Inflammatory macrophage treated with lipopolysaccharide for 1 hour (primary cell): ENCODE measurements around the gene ABR.
"Not testable (repeated sequence)": the region's sequence is repeated elsewhere in the genome, so short reads cannot be mapped to it uniquely, and the experiment has no call there.

ENCODE experiments used
- DNase-seq, 2 donors: peaks; one replicate each; pipeline ENCODE4 v3.0.0-alpha.2; 2020 to 2022

Gene ABR

GRCh38 chr17:1201132-1201702 lies 21.4 kb upstream of the ABR start:
- DNase-seq = no peak

DNA sequence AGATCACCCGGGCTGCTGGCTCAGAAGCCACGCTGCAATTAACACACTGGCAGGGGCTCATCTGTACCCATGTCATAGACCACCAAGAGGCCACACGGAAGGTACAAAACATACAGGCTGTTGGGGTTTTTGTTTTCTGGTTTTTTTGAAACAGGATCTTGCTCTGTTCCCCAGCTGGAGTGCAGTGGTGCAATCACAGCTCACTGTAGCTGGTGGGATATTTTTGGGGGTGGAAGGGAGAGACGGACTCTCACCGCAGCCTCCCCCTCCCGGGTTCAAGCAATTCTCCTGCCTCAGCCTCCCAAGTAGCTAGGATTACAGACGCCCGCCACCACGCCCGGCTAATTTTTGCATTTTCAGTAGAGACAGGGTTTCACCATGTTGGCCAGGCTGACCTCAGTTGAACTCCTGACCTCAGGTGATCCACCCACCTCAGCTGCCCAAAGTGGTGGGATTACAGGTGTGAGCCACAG lies 19.5 kb upstream of the ABR start:
- not testable (repeated sequence) for DNase-seq

DNA sequence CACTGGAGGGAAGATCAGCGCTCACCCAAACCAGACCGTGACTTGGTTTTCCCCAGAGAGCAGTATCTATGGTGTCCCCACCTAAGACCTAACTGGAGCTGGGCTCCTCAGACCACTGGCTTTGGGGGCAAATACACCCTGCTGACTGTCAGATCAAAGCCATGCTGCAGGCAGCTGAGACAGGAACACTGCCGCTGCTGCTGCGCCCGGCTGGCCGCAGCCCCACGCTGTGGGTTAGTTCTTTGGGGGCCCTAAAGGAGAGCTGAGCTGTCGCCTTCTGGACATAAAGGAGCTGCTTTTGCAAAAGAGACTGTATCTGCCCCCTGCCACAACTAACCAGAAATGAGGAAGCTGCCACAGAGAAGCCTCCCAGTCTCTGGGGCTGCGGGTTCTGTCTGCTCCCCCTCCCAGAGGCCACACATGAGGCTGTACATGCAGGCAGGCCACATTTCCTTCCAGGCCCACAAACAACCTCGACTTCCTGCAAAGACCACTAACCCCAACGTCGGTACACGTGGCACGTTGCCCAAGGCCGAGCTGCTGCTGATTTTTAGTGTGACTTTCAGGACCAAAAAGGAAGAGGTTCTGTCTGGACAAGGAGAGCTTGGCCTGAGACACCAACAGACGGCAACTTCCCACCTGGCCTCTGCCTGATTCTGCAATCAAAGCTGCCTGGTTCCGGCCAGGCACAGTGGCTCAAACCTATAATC lies 18.2 kb upstream of the ABR start:
- peak; percentile 76 to 81 for DNase-seq

DNA sequence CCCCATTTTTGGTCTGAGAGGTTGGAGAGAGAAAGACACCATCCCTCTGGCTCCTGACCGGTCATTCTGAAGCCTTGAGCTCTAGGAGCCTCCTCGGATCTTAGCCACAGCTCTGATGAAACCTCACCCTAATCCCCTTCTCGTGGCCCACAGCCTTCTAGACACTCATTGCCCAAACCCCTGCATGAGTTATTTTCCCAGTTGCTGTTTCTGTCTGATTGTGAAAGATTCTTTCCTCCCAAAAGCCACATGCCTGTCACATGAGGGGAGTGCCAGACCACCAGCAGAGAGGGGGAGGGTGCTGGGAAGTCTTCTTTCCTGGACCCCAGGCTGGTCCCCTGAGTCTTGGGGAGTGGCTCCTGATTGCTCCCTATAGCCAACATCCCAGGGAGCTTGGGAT lies 17.6 kb upstream of the ABR start:
- peak; percentile 86 to 91 for DNase-seq

GRCh38 chr17:1196946-1197345 lies 17.2 kb upstream of the ABR start:
- DNase-seq = no peak

GRCh38 chr17:1192911-1193699 lies 13.3 kb upstream of the ABR start:
- no peak for DNase-seq

GRCh38 chr17:1190751-1191331 lies 11.1 kb upstream of the ABR start:
- no peak for DNase-seq

DNA sequence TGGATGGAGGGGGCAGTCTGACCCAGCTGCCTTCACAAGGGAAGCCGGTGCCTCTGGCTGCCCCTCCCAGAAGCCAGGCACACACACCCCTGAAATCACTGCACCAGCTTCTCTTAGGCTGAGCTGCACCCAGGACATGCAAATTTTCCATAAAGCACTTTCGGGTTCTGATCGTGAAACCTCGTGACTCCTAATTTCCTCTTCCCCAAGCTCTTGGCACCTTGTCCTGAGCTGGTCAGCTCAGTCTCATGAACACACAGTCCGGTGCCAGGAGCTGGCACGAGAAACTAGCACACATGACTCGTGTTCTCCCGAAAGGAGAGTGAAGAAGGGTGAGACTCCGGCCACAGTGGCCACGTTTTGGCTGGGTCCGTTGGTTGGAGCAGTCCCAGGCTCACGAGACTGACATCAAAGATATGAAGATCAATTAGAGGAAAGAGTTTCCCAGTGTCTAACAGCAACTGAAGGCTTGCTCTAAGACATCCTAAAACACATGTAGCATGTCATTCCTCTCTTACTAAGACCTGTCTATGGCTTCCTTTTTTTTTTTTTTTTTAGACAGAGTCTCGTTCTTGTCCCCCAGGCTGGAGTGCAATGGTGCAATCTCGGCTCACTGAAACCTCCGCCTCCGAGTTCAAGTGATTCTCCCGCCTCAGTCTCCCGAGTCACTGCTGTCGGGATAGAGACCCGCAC lies 9.2 kb upstream of the ABR start:
- peak; percentile 81 to 85 for DNase-seq

GRCh38 chr17:1186923-1187771 lies 7.4 kb upstream of the ABR start:
- peak; percentile 78 to 80 for DNase-seq

DNA sequence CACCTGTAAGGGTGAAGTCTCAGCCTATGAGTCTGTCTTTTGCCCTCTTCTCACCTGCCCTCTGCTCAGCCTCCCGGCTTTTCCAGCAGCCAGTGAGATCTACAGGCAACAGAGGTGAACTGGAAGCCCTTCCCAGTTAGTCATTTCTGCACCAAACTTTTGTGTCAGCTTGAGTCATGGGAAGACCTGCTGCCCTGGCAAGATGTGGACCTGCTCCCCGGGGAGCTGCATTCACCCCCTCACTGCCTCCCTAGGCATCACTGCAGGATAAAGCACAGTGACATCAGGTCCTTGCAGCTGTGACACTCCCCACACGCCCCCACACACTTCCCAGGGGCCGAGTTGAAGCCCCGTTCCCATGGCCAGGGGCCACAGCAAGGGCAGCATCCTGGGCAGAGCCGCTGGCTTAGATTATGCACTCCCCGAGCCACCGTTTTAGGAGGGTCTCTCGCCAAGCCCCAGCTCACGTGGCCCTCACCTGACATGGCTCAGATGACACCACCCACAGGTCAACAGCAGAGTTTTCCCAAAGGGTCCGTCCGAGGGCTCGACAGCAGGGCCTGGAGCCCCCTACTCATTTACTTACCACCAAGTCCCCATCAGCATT lies 6.5 kb upstream of the ABR start:
- peak in 1 of 2 donors; percentile 61 for DNase-seq

GRCh38 chr17:1183171-1183873 lies 3.5 kb upstream of the ABR start:
- peak in 1 of 2 donors; percentile 42 for DNase-seq

GRCh38 chr17:1182811-1183170 lies 3.0 kb upstream of the ABR start:
- DNase-seq = no peak

DNA sequence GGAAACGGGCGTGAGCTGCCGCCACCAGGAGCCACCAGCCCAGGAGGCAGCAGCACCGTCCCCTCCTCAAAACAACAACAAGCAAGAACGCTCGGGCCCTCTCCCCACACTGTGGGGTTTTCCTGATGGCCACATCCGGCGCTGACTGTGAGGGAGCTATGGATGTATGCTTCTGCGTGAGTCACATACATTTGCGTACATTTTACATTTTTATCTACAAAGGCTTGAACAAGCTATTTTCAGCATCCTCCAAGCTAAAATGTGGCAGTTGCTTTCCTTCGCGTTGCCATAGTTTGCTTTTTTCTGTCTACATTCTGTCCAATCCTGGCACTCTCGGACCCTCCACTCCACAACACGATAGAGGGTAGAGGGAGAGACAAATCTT lies 2.0 kb upstream of the ABR start:
- DNase-seq = no peak

GRCh38 chr17:1180958-1181752 lies 1.4 kb upstream of the ABR start:
- no peak for DNase-seq

- DNase-seq = peak in 1 of 2 donors; percentile 33
Observed at GRCh38 chr17:1179112-1179817, 516 bp downstream of the ABR start.

- no peak for DNase-seq
Observed at GRCh38 chr17:1177016-1177700, 2.6 kb downstream of the ABR start.

DNA sequence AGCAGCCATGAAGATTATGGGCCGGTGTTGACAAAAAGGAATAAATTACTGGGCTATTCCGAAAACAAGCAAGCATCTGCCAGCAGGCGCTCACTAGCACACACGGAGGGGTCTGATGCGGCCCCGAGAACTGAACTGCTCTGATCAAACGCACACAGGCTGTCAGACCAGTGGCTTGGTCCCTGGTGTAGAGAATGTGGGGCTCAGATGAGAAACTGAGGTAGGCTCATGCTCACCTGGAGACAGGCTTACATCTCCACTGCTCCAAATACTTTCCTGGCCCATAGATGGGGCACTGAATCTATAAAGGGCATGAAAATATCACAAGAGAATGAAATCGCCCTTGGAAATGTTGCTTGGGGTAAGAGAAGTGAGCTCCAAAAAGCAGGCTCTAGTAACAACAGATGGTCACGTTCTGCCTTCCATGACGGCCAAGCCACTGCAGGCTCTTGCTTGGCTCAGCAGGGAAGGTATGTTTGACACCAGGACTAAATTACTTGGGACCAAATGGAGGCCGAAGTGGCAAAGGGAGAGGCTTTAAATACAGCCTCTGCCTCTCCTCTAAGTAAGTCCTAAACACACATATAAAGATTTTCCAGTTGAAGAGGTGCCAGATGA lies 5.4 kb downstream of the ABR start:
- DNase-seq = no peak
